GM12801 (cell line): Measurements from ENCODE around the gene CDK12.

Experiments
- CTCF ChIP-seq: IDR thresholded peaks from one replicate; pipeline ENCODE4 v1.5.1; 2011; ENCODE audit warnings: control low read depth; ENCODE audit not compliant: insufficient read length; ENCODE audit errors: extremely low read depth

The CDK12 gene

DNA sequence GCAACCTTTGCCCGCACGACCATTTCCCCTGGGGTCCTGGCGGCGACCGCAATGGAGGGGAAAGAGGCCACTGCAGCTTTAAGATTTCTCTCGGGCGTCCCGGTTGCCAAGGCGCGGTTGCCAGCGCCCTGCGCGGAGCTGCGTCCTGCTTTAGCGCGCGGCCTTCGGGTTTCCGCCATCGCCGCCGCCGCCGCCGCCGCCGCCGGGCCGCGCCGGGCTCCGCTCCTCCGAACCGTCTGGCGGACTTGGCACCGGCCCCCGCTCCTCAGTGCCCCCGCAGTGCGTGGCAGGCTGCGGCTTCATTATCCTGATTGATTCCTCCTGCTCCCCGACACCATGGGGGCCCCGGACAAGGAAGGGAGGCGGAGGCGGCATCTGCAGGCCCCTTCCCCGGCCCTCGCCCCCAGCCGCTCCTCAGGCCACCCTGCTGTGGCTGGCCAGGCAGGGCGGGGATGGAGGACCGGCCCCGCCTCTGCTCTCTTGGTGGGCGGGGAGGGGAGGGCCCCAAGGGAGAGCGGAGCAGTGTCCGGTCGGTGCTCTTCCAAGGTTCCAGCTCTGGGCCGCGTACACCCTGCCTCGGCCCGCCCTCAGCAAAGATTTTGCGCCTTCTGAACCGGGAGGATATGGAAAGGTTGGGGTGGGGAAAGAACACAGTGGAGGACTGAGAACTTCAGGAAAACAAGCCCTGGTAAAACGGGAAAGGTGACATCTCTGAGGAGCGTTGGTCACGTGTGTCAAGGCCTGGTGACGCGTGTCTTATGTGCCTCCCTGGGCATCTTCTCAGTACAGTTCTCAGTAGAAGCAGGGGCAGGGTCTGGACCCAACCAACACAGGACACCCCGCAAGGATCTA lies 112.4 kb downstream of the CDK12 start:
- TF ChIP-seq CTCF: no peak

DNA sequence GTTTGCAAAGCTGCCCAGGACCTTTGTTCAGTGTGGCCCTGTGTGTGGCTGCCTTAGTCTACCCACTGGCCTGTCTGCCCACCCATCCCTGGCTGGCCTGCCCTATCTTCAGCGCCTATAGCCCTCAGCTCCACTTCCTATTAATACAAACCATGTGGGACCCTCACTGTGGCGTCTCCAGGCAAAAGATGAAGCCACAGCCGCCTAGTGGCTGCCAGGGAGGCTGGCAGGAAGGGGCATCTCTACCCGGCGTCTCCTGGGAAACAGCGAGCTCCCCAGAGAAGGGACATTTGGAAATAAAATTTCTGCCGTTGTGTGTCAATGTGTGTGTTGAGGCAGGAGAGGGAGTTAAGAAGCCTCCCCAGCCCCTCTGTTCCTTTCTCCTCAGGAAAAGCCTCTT lies 114.9 kb downstream of the CDK12 start:
- no peak for TF ChIP-seq CTCF

GRCh38 chr17:39578272-39578671 lies 117.0 kb downstream of the CDK12 start:
- no peak for TF ChIP-seq CTCF

- TF ChIP-seq CTCF: no peak
These were observed 118.2 kb downstream of the CDK12 start for GRCh38 chr17:39579318-39580081.

DNA sequence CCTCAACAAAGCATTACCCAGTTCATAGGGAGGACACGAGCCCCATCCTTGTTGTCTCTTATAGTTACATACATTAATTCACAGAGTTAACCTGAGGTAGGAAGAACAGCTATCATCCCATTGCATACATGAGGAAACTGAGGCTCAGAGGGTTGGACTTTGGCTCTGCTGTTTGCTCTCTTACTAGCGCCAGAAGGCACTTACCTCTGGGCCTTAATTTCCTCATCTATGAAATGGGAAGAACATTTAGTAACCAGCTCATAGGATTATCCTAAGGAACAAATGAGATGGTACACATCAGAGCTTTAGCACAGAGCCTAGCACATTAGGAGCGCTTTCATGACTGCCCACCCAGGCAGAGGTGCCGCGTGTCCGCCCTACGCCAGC lies 118.8 kb downstream of the CDK12 start:
- no peak for TF ChIP-seq CTCF

DNA sequence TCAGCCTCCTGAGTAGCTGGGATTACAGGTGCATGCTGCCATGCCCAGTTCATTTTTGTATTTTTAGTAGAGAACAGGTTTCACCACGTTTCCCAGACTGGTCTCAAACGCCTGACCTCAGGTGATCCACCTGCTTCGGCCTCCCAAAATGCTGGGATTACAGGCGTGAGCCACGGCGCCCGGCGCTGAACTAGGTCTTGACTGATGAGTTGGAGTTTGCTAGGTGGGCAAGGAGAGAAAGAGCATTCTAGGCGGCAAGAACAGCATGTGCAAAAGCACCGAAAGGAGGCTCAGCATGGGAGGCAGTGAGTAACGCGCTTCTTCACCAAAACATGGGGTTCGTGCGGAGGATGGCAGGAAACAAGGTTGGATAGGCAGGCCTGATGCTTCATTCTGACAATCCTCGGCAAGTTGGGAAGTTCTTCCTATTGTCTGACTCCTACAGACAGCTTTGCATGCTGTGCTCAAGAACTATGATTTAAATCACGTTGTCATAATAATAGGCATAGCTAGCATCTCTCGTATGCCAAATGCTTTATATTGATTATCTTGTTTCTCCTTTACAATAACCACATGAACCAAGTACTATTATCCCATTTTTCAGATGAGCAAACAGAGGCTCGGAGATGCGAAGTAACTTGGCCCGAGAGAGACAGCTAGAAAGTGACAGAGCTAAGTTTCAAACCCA lies 119.9 kb downstream of the CDK12 start:
- no peak for TF ChIP-seq CTCF

GRCh38 chr17:39581759-39582085 lies 120.4 kb downstream of the CDK12 start:
- no peak for TF ChIP-seq CTCF
